ENCODE data around the gene TMEM106B. TPM values are rescaled to one million over a fixed set of nuclear protein-coding genes. Genes with fewer than 3 reads are reported as not detected.
"Not testable (repeated sequence)": the region's sequence is repeated elsewhere in the genome, so short reads cannot be mapped to it uniquely, and the experiment has no call there.

The TMEM106B gene
- 34.0 and 35.9 TPM in 2 replicates for total RNA-seq

GRCh38 chr7:12211054-12211710 lies at the start of gene TMEM106B:
TSS of gene TMEM106B (plus strand) at chr7:12211294. CDS start at chr7:12214811, 3,517 bp downstream.
- peak; percentile 79 for DNase-seq (ENCODE audit: low read depth, low spot score)

DNA sequence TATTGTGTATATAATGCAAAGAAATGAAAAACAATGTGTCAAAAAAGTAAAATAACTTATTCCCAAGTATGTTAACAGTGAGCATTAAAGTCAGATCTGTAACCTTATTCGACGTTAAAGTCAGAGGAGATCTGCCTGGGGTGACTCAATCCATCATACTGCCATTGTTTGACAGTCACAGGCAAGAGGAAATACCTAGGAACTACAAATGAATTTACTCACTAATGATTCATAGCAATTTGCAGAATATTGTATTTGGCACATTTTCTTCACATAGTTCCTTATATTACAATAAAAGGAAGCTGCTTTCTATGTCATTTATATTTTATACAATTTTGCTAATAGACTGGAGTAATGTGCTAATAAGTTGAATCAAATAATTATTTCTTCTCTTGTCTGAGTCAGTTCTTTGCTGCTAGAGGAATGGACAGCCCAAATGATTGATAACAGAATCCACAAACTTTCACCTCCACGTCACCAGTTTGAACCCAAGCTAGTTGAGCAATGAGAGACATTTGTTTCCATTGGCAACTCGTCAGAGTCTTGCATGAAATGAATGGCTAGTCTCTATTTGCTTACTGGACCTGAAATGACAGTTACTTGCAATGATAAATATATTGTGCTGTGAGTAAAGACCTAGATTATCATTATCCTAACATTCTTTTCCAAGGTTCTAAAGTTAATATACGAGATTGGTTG lies 48.5 kb upstream of the TMEM106B start:
- DNase-seq (ENCODE audit: low read depth, low spot score), result peak; percentile 29

DNA sequence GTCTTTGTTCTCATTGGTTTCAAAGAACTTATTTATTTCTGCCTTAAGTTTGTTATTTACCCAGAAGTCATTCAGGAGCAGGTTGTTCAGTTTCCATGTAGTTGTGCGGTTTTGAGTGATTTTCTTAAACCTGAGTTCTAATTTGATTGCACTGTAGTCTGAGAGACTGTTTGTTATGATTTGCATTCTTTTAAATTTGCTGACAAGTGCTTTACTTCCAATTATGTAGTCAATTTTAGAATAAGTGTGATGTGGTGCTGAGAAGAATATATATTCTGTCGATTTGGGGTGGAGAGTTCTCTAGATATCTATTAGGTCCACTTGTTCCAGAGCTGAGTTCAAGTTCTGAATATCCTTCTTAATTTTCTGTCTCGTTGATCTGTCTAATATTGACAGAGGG lies 43.0 kb upstream of the TMEM106B start:
- not testable (repeated sequence) for DNase-seq (ENCODE audit: low read depth, low spot score)

- DNase-seq (ENCODE audit: low read depth, low spot score), result not testable (repeated sequence)
These were observed 40.9 kb upstream of the TMEM106B start for GRCh38 chr7:12169981-12170820.

GRCh38 chr7:12173671-12174070 lies 37.4 kb upstream of the TMEM106B start:
- DNase-seq (ENCODE audit: low read depth, low spot score), result no peak

DNA sequence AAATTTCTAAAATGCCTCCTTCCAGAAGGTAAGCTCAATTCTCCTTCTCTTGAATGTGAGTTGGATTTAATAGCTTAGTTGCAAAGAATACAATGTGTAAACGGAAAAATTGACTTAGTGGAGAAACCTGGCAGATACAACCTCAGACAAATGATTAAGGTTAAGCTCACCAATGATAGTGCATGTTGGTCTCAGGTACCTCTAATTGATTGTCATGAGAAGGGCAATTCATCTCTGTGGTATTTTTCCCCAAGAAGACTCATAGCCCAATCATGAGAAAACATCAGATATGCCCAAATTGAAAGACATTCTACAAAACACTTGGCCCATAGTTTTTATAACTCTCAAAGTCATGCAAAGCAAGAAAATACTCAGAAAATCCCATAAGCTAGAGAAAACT lies 36.2 kb upstream of the TMEM106B start:
- no peak for DNase-seq (ENCODE audit: low read depth, low spot score)

GRCh38 chr7:12178317-12178716 lies 32.8 kb upstream of the TMEM106B start:
- DNase-seq (ENCODE audit: low read depth, low spot score), result no peak

GRCh38 chr7:12194426-12194825 lies 16.7 kb upstream of the TMEM106B start:
- no peak for DNase-seq (ENCODE audit: low read depth, low spot score)

DNA sequence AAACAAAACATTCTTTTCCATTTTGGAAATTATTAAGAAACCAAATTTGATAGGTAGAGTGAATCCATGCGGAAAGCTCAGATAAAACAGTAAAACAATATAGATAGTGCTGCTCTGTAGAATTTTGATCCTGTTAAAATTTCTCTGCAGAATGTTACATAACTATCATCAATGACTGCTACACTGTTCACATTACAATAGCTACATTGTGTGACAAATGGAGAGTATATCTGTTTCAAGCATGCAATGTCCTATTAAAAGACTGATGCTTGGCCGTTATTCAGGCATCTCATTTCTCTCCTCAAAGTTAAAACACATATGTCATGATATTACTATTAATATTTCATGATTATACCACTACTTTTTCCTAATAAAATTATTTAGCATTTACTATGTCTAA lies 14.7 kb upstream of the TMEM106B start:
- DNase-seq (ENCODE audit: low read depth, low spot score), result no peak

GRCh38 chr7:12199363-12199762 lies 11.7 kb upstream of the TMEM106B start:
- DNase-seq (ENCODE audit: low read depth, low spot score), result no peak

GRCh38 chr7:12207046-12207445 lies 4.0 kb upstream of the TMEM106B start:
- DNase-seq (ENCODE audit: low read depth, low spot score), result no peak

DNA sequence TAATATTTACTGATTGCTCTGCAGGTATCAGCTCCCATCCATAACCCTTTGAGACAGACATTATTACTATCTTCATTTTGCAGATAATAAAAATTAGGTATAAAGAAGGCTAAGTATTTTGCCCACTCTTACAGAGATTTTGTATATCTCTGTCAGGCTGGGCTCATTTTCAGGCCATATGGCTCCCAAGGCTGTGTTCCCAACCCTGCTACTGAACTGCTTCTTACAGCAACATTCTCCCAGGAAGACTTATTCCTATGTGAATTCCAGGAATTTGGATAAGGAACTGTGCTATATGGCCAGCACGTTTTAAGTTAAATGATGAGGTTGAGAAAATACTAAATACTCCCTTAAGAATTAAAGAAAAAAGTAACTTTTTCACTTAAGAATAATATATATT lies 1.9 kb upstream of the TMEM106B start:
- DNase-seq (ENCODE audit: low read depth, low spot score), result no peak

- DNase-seq (ENCODE audit: low read depth, low spot score), result no peak
These were observed 678 bp upstream of the TMEM106B start for GRCh38 chr7:12210179-12211053.

GRCh38 chr7:12211711-12212485 lies 804 bp downstream of the TMEM106B start:
- DNase-seq (ENCODE audit: low read depth, low spot score), result no peak

- no peak for DNase-seq (ENCODE audit: low read depth, low spot score)
These were observed 6.2 kb downstream of the TMEM106B start for GRCh38 chr7:12217311-12217710.

DNA sequence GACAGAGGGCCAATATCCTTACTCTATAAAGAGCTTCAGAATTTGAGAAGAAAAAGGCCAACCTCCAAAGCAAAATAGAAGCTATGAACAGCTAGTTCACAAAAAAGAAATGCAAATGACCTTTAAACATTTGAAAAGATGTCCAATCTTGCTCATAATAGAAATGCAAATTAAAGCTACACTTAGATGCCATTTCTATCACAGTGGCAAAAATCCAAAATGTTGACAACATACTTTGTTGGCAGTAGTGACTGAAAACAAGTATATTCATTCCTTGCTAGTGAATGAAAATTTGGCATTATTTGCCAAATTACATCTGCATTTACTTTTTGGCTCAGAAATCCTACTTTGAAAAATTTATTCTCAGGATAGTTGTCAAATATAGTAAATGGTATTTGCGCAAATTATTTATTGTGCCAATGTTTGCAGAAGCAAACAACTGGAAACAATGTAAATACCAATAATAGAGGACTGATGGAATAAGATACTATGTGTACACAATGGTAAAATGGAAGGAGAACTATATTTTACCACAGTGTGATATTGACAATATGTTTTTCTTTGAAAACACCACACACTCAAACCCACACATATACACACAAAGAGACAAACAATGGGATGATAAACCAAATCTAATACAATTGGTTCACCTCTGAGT lies 9.4 kb downstream of the TMEM106B start:
- DNase-seq (ENCODE audit: low read depth, low spot score), result no peak

- no peak for DNase-seq (ENCODE audit: low read depth, low spot score)
These were observed 10.3 kb downstream of the TMEM106B start for GRCh38 chr7:12221414-12221813.

- no peak for DNase-seq (ENCODE audit: low read depth, low spot score)
These were observed 11.9 kb downstream of the TMEM106B start for GRCh38 chr7:12222889-12223579.

DNA sequence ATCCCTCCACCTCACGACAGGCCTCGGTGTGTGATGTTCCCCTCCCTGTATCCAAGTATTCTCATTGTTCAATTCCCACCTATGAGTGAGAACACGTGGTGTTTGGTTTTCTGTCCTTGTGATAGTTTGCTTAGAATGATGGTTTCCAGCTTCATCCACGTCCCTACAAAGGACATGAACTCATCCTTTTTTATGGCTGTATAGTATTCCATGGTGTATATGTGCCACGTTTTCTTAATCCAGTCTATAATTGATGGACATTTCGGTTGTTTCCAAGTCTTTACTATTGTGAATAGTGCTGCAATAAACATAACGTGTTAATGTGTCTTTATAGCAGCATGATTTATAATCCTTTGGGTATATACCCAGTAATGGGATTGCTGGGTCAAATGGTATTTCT lies 13.9 kb downstream of the TMEM106B start:
- DNase-seq (ENCODE audit: low read depth, low spot score), result not testable (repeated sequence)
